Activated CD4-positive, alpha-beta T cell treated with anti-CD3 and anti-CD28 coated beads, Interleukin-2, amount 50 U/mL, for 4 hours (primary cell): Measurements from ENCODE around the gene ABCA1.
A peak's percentile ranks its signal among the peaks of the same experiment; 100 is the strongest.

Source experiments
- DNase-seq, 2 experiments: peaks; one replicate each; pipeline ENCODE4 v3.0.0-alpha.2; 2020

The ABCA1 gene

DNA sequence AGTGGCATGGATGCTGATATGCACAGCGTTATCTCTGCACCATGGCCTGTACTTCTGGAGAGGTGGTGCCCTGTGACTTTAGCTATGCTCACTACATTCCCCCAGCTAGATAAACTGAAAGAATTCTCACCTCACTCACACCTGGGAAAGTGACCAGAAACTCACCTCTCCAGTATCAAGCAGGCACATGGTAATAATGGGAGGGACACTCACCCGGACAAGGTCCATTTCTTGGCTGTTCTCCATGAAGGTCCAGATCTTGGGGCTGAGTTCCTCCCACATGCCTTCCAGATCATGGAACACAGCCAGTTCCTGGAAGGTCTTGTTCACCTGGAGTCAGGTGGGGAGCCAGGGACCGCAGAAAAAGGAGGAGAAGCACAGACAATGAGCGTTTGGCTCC is 91.2 kb downstream of the ABCA1 start:
- no peak for DNase-seq

DNA sequence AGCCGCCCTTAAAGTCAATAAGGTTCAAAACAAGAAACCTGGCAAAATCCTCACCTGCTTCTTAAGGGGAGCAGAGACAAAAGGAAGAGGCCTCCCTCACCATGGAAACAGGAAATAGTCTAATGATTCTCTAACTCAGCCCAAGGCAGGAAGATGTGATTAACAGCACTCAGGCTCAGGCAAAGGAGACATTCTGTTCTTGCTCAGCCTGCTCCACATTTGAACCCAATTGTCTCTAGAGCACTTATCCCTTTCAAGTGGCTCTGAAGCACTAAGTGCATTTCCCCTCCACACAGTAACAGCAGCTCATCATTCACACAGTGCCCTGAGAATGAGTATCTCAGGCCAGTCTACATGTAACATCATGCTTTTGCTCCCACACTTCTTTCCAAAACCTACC is 91.7 kb downstream of the ABCA1 start:
- DNase-seq: no peak

DNA sequence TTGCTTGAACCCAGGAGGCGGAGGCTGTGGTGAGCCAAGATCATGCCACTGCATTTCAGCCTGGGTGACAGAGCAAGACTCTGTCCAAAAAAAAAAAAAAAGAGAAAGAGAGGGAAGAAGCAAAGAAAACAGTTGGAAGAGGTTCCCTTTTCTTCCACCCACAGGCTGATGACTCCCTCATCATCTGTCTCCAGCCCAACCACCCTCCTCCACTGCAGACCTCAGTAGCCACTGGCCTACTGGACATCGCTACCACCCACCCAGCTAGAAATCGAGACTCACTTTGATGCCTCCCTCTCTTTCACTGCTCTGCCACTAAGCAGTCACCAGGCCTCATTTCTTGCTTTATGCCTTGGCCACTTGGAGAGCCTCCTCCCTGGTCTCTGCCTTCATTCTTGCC is 92.8 kb downstream of the ABCA1 start:
- no peak for DNase-seq

DNA sequence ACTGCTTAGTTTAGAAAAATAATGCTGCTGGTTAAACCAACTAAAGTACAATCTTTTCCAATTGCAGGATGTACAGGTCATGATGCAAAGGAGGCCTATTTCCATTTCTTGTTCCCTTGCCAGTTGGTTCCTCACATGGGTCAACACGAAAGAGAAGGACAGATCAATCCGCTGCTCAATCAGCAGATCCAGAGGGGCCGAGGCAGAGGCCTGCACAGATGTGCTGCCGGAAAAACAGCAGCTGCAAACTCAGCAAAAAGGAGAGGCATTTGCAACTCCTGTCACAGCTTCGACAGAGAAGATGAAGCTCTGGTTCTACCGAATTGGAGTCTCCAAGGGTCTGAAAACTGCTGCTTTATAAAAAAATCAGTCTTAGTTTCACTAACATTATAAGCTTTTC is 94.3 kb downstream of the ABCA1 start:
- DNase-seq: no peak

DNA sequence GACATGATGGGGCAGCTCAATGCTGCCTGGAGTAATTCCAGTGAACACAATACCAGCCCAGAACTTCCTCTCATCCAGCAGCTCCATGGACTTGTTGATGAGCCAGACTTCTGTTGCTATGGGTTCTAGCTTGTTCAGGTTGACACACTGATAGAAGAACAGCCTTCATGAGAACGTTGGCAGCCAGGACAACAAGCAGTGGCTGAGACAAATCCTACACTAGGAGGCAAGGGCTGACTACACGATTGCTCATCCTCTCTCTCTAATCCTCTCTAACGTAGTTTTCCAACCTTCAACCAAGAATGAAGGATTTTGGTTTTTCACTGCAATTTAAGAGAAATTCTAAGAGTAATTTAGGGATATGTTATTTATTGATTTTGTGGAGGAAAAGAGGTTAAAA is 96.3 kb downstream of the ABCA1 start:
- no peak for DNase-seq

DNA sequence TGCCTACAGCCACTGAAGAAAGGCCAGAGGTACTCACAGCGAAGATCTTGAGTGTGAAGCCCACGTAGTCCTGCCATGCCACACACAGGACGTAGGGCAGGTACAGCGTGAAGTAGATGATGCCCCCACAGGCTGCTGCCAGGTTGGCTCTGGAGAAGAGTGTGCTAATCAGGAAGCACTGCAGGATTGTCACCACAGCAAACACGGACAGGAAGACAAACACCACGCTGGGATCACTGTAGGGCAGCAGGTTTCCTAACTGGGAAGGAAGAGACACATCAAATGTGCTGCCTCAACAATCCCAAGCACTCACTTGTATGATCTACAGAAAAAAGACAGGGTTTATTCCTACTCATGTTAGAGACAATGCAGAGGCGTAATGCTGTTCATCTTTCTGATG is 101.0 kb downstream of the ABCA1 start:
- DNase-seq: no peak

DNA sequence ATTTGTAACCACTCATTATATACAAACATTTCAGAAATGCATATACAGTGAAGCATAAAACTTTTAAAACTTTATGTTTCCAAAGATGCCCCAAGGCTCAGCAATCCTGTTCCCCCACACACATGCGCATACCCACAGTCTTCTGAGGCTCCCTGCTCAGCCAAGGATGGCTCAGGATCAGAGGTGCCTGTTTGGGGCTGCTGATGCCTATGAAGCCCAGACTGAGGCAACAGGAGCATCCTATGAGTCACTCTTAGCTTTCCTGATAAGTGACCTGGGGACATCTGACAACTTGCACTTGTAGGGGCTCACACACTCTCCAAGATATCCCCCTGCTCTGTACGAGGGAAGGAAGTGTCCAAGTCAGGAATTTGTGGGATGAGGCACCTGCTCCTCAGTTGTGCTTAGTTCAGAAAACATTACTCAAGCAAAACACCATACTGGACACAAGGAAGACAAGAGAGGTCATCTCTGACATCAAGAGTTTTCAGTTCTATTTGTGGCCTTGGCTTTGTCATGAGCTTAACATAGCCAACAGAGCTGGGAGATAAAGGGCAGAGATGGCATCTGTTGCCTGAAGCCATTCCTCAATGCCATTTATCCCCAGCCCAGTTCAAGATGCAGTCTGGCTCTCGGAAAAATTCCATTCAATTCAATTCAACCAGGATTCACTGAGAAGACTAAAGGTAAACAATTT is 101.7 kb downstream of the ABCA1 start:
- DNase-seq: no peak

DNA sequence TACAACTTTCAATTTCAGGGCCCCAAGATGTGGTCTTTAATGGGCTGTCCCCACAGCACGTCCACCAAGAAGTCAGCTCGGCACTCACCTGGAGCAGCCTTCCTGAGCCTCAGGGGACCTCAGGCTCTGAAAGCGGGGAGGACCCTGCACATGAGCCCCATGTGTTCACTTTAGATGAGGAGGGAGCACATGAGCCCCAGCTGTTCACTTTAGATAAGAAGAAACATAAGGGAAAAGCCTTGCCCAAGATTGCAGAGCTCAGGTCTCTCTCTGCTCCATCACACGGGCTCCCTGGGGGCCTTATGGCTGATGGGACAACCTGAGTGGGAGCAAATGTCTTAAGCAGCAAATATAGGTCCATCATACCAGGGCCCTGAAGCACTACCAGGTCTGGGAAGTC is 107.6 kb downstream of the ABCA1 start:
- no peak for DNase-seq

DNA sequence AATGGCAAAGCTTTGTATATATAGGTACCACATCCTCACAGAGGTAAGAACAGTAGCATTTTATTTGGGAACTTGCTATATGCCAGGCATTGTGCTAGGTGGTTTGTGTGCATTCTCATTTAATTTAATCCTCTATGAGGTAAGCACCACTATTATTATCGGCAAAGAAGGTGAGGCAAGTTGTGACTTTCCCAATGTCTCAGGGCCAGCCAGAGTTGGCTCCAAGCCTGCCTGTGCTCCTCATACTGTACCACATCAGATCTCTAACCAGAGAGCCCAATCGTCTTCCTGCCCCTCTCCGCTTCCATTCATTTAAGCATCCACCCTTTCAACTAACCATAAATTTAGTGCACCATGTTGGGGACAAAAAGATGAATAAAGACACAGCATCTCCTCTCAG is 108.9 kb downstream of the ABCA1 start:
- DNase-seq: no peak

DNA sequence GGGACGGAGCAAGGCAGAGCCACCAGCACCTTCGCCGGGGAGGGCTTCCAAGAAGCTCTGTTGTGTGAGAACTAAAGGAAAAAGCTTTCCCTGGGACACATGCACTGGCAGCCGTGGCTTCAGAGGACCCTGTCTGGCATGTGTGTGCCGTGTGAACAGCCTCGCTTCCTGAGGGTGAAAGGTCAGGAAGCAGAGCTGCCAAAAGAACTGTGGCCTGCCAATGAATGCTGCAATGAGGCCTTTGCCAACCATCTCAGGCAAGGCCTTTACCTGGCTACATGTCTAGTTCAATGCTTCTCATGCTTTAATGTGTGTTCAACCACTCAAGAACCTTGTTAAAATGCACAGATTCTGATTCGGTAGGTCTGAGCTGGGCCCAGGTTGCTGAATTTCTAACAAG is 110.5 kb downstream of the ABCA1 start:
- no peak for DNase-seq

DNA sequence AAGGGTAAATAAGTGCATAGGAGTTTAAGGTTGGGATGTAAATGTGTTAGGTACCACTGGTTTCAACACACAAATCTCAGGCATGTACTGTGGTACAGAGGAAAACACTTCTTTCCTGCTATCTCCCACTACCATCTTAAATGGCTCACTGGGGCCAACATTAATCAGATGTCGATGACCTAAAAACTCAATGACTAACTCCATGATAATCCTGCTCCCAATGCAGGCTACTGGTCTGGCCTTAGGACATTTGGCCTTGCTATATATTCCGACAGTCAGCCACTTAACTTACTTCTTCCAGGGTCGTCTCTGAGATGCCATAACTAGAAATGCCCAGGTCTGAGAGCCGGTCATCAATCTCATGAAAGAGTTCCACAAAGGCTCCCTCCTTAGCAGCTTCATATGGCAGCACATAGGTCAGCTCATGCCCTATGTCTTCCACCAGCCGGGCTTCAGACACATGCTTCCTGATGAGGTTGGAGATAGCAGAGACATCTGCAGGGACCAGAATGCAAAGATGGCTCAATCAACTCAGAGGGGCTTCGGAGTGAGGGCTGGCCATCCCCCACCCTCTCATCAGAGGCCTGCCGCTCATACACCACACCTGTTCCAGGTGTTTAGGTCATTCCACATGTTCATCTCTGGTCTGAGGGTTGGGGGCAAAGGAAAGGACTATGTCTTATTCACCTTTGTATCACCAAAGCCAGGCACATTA is 111.9 kb downstream of the ABCA1 start:
- DNase-seq: no peak

DNA sequence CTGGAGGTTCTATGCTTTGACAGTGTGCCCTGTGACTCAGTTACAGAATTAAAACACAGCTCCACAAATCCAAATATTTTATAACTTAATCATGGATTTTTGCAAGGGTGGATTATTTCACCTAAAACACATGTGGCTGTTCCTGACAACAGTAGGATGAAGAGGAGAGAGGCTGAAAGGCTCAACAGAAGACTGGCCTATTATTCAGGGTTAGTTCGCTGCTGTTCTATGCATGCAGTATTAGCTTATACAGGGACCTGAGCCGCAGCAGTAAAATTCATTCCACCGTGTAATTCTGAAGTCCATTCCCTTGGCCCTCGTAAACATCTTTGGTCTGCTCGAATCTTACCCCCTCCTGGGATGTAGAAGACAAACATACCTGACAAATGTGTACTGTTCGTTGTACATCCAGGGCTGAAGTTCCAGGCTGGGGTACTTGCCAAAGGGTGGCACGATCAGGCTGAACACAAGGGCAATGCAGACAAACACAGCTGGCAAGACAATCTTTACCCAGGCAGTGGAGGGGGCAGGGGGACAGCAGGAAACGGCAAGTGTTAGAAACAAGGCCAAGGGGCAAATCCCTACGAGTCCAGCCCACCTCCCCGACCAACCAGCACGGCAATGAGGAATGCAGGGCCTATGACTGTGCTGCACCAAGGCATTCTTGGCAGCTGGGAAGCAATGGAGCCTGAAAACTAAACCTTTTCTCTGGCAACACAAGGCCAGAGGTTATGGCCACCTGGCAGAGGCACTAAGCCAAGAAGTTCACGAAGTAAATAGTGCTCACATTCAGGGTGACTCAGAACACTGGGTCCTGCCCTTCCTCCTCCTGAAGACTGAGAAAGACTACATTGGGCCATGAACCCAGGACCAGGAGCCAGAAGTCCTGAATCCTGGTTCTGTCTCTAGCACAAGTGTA is 117.3 kb downstream of the ABCA1 start:
- no peak for DNase-seq

DNA sequence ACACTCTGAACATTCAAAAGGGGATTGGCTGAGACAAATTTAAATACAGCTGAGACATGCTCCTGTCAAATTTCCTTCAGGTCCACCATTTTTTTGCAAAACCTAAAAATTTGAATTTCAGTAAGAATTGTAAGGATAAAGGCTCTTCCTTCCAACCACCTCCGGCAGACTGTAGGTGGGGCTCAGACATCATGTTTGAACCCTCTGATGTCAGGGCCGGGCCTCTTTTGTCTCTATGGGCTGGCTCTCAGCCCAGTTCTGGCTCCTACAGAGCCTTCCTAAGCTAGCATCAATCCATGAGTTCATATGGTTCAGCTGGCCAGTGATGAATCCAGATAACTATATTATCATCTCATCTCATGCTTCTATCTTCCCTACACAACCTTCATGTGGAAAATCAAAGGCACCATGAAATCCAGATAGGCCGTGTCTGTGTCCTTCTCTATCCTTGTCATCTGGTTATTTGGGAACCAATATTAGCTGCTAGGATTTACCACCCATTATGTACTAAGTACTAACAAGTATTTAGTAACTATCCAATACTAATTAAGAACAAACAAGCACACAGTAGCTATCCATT is 119.8 kb downstream of the ABCA1 start:
- no peak for DNase-seq

DNA sequence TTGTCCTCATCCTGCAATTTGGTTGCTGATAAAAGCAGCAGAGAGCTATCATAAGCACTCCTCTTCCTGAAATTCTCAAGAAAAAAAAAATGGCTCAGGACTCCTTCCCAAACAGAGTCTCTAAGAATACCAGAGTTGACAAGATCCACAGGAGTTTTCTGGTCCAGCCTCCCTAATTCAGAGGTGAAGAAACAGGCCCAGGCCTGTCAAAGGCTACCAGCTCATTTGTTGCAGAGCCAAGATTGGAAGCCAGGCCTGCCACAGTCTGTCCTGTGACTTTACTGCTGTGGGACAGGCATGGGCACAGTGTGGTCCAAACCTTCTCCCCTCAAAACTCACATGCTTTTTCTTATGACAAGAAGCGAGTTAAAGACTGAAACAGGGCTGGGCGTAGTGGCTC is 122.5 kb downstream of the ABCA1 start:
- DNase-seq: no peak

DNA sequence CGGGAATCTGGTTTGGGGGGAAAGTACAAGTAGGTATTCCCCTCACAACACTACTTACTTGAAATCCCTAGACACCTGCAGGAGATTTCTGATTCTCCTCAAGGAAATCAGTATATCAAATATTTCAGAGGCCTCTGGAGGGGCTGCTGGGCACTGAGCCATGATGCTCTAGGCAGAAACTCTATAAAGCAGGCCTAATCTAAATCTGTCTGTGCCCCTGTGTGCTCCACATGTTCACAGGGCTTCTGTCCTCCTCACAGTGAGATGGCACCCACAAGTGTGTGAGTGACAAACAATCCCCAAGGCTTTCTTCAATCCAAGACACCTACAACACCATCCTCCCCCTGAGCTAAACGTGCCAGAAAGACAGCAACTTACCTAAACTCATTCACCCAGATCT is 125.0 kb downstream of the ABCA1 start:
- no peak for DNase-seq

DNA sequence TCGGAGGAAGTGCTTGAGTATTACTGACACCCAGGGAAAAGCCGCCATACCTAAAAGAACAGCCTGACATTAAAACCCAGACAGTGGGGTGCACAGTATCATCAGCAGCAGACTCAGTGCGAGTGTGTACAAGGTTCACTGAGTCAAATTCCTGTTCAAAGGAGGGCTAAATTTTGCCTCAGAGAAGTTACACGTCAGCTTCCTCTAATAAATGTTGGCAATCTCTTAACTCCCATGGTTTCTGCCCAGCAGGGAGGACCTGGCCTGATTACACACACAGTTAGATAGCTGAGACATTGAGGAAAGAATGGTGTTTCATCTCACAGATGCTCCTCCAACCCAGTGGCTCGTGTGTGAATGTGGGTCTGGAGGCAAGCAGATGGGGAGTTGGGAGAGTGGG is 125.8 kb downstream of the ABCA1 start:
- no peak for DNase-seq

DNA sequence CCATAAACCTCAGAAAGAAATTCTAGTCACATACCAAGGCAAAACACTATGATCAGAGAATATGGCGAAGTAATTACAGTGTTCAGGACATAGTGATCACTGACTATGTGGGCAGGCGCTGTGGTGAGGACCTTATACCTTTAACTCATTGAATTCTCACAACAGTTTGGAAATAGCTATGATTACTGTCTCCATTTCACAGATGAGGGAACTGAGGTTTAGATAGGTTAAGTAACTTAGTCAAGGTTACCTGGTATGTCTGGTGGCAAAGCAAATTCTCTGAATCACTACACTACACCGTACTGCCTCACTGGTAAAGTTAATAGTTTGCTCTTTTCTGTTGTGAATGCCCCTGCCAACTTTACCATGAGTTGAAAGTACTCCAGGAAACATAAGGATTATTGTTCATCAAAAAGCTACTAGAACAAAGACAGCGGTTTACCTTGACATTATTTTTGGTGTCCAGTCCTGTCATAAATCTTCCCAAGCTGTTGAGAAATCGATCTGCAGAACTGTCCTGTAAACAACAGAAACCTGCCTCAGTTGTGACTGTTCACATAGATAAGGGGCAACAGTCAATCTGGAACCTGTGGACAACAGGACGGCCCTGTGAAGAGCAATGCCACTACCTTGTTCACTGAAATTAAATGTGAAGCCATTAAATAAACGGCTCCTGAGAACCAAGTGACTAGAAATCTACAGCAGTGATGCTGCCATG is 127.7 kb downstream of the ABCA1 start:
- no peak for DNase-seq

DNA sequence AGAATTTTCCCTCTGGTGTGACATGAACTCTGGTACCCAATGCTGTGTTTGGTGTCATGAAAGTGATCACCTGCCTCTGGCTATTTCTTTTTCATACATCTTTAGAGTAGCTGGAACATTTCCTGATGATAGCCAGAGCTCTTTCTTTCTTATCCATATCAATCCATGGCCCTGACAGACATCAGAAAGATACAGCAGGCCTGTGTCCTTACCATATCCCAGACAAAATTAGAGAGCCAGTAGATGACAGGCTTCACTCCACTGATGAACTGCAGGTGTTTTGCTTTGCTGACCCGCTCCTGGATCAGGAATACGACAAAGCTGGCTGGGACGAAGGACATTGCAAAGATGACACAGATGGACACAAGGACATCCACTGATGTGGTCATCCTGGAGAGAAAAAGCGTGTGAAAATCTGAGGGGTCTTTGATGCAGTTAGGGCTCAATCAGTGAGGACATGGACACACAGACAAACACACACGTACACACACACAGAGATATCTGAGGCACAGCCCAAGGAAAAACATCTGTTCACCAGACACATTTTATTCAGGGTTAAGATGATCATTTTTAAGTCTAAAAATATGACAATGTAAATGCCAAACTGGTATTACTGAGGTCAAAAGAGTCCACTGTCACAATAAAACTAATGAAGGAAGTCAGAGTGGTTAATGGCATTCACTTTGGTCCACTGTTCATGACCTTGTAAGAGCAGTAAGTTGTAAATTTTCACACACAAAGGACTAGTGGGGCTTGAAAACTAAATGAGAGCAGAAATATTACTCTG is 129.6 kb downstream of the ABCA1 start:
- DNase-seq: no peak

DNA sequence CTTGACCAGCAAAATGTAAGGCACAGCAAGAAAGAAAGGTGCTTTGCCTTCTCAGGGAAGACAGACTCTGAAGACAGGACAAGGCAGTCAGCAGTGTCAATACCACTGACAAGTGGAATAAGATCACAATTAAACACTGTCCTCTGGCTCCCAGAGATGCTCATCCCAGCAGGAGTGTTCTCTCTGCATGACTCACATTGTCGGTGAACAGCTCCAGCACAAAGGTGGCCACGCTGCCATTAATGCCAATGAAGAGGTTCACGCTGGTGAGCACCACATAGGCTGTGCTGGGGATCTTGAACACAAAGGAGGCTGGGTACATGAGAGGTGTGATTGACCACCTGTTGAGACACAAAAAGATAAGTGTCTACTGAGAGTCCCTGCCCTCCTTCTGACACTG is 132.1 kb downstream of the ABCA1 start:
- no peak for DNase-seq

DNA sequence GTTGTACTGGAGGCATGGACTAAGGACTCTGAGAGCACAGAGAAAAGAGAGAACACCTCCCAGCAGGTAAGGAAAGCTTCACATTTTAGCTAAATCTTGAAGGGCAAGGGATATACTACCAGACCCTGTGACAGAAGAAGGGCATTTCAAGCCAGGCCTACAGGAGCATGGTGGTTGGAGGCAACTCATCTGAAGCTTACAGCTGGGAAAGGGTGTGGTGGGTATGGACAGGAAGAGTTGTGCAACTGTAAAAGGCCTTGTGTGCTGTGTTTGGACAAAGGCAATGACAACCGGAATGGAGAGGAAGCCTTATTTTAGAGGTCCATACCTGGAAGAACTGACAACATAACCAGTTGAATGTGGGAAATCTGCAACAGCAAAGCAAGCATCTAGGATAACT is 132.9 kb downstream of the ABCA1 start:
- no peak for DNase-seq

DNA sequence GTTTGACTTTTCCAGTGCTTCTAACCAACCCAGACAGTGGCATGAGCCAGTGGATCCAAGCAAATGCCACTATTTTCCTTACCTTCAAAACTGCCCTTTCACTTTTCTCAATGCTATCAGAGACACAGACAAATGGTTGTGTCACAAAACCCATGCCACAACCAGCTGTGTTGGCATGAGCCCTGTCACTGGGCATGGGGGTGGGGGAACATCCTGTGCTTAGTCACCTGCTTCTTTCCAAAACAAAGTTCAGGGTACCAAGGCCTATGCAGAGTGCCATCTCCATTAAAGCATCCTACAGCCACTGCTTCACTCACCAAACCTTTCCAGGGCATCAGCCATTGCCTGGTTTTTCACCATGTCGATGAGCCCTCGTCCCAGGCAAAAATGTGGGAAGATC is 133.9 kb downstream of the ABCA1 start:
- DNase-seq: peak; percentile 5 to 6

DNA sequence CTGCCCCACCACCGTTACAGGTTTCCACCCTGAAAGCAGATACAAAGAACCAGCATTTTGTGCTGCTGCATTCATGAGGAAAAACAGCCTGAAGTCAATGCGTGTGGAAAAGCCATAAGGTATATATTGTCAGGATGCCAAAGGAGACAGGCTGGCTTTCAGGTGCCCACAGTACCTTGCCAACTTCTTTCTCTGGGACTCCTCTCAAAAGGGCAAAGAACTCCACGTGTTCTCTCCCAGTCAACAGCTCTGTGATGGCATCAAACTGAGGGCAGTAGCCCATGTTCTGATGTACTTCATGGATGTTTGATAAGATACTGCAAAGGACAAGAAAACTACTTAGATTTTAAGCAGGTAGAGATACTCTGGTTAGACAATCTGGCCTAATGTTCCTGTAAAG is 139.7 kb downstream of the ABCA1 start:
- DNase-seq: no peak
